A549 (cell line): Measurements from ENCODE around the gene ZNF628.

ENCODE experiments used
- CEBPB ChIP-seq, 2 experiments: fragments of >200 bp in 1 of 2; sonication (Bioruptor Twin) in 1 of 2; formaldehyde crosslinking in 1 of 2; IDR thresholded peaks; 2 replicates each; pipeline ENCODE4 v1.6.1; 2012 to 2016
- CHD2 ChIP-seq: fragments of 150-350 bp; IDR thresholded peaks from 2 replicates; pipeline ENCODE4 v1.6.1; 2014; ENCODE audit warnings: low read length; ENCODE audit not compliant: partially characterized antibody
- CTCF ChIP-seq: fragments of >200 bp; sonication (Bioruptor Twin); formaldehyde crosslinking; IDR thresholded peaks from 3 replicates; pipeline ENCODE4 v1.5.1; 2016
- E2F6 ChIP-seq: IDR thresholded peaks from 2 replicates; pipeline ENCODE4 v1.6.1; 2012; ENCODE audit warnings: low read depth, borderline replicate concordance
- ELK1 ChIP-seq: fragments of 150-350 bp; IDR thresholded peaks from 2 replicates; pipeline ENCODE4 v1.6.1; 2014; ENCODE audit warnings: low read depth, mild to moderate bottlenecking, low read length
- ESRRA ChIP-seq: fragments of 150-350 bp; IDR thresholded peaks from 2 replicates; pipeline ENCODE4 v1.6.1; 2014; ENCODE audit warnings: mild to moderate bottlenecking, low read length, borderline replicate concordance
- HOXB13 ChIP-seq: fragments of 250-450 bp; sonication (Bioruptor Pico); IDR thresholded peaks from 2 replicates; pipeline ENCODE4 v1.5.0; 2020; ENCODE audit warnings: low read depth, mild to moderate bottlenecking, moderate library complexity
- JUN ChIP-seq, 2 experiments: fragments of >200 bp; sonication (Bioruptor Twin); formaldehyde crosslinking; IDR thresholded peaks; 2 replicates in 1 of 2; 3 replicates in 1 of 2; pipeline ENCODE4 v1.6.1; 2016 to 2017
- KDM5A ChIP-seq: fragments of 200-600 bp; sonication (generic); IDR thresholded peaks from 2 replicates; pipeline ENCODE4 v1.6.1; 2016; ENCODE audit warnings: antibody characterized with exemption, mild to moderate bottlenecking
- MAX ChIP-seq: IDR thresholded peaks from 2 replicates; pipeline ENCODE4 v1.6.1; 2012
- POLR2A ChIP-seq: IDR thresholded peaks from 2 replicates; pipeline ENCODE4 v1.6.1; 2012; ENCODE audit warnings: mild to moderate bottlenecking, low read length
- RAD21 ChIP-seq, 2 experiments: fragments of >200 bp in 1 of 2; sonication (Bioruptor Twin) in 1 of 2; formaldehyde crosslinking in 1 of 2; IDR thresholded peaks in 1 of 2; conservative IDR thresholded peaks in 1 of 2; 2 replicates in 1 of 2; 3 replicates in 1 of 2; pipeline ENCODE4 v1.6.1; 2012 to 2018; ENCODE audit warnings: inconsistent platforms in 1 of 2
- SMC3 ChIP-seq: fragments of >200 bp; sonication (Bioruptor Twin); formaldehyde crosslinking; IDR thresholded peaks from 3 replicates; pipeline ENCODE4 v1.6.1; 2018; ENCODE audit warnings: inconsistent platforms
- USF2 ChIP-seq: fragments of 450-650 bp; IDR thresholded peaks from 2 replicates; pipeline ENCODE4 v1.6.1; 2014; ENCODE audit warnings: antibody characterized with exemption

- TF ChIP-seq CTCF = no peak
- no peak for TF ChIP-seq POLR2A
- no peak for TF ChIP-seq CHD2
- no peak for TF ChIP-seq JUN (IDR thresholded peaks at IDR 0.05)
- no peak for TF ChIP-seq SMC3
- no peak for TF ChIP-seq KDM5A
- no peak for TF ChIP-seq HOXB13 (CRISPR knock-in tag)
- no peak for TF ChIP-seq CEBPB (IDR thresholded peaks at IDR 0.05)
- TF ChIP-seq RAD21 (conservative IDR thresholded peaks at IDR 0.05 in 1 of 2, IDR thresholded peaks at IDR 0.05 in 1 of 2) = no peak
- TF ChIP-seq ELK1 = no peak
- no peak for TF ChIP-seq MAX
- no peak for TF ChIP-seq USF2
- TF ChIP-seq ESRRA = no peak
- TF ChIP-seq E2F6 = no peak
Observed at GRCh38 chr19:55483706-55484592, 7.5 kb downstream of the ZNF628 start.
